Natural killer cell (primary cell): ENCODE measurements around the gene HCFC1. TPM values are rescaled to one million over a fixed set of nuclear protein-coding genes. Genes with fewer than 3 reads are reported as not detected.

Experiments
- ATAC-seq, 3 donors: fragments of 150-1000 bp in 2 of 3; fragments of 200-7000 bp in 1 of 3; cut with Tn5 transposase; 1 replicate in 1 of 3; 2 replicates in 2 of 3; pipeline ENCODE4 v1.10.0; 2021; ENCODE audit warnings: mild to moderate bottlenecking in 2 of 3, moderate library complexity in 2 of 3
- DNase-seq, 2 donors: peaks; one replicate each; pipeline versions ENCODE4 v3.0.0 to v3.0.0-alpha.2; 2013 to 2021; ENCODE audit warnings: mixed read lengths in 1 of 2
- H3K27ac ChIP-seq: one replicate; pipeline ENCODE4 v1.5.1; 2013; ENCODE audit warnings: mild to moderate bottlenecking, low read length
- H3K27me3 ChIP-seq: one replicate; pipeline ENCODE4 v1.6.1; 2013; ENCODE audit warnings: low read length; ENCODE audit not compliant: control insufficient read depth, insufficient read depth
- H3K36me3 ChIP-seq: one replicate; pipeline ENCODE4 v1.6.1; 2013; ENCODE audit warnings: low read length; ENCODE audit not compliant: control insufficient read depth, insufficient read depth
- H3K4me1 ChIP-seq: one replicate; pipeline ENCODE4 v1.6.1; 2013; ENCODE audit warnings: low read length; ENCODE audit not compliant: control insufficient read depth, insufficient read depth
- H3K4me3 ChIP-seq: one replicate; pipeline ENCODE4 v1.5.1; 2013; ENCODE audit warnings: low read length
- H3K9me3 ChIP-seq: one replicate; pipeline ENCODE4 v1.6.1; 2013; ENCODE audit warnings: low read length; ENCODE audit not compliant: control insufficient read depth, insufficient read depth
- H3K27ac Mint-ChIP-seq, 2 donors: one replicate each; pipeline ENCODE4 v1.8.0; 2022; ENCODE audit warnings: mild to moderate bottlenecking in 2 of 2, mixed read lengths in 2 of 2, moderate library complexity in 1 of 2
- H3K27me3 Mint-ChIP-seq, 2 donors: one replicate each; pipeline ENCODE4 v1.8.0; 2022; ENCODE audit warnings: low read depth in 2 of 2, mixed read lengths in 2 of 2
- H3K36me3 Mint-ChIP-seq: one replicate; pipeline ENCODE4 v1.8.0; 2022; ENCODE audit warnings: mixed read lengths
- H3K4me1 Mint-ChIP-seq, 2 donors: one replicate each; pipeline ENCODE4 v1.8.0; 2022; ENCODE audit warnings: mixed read lengths in 2 of 2
- H3K4me3 Mint-ChIP-seq: one replicate; pipeline ENCODE4 v1.8.0; 2022; ENCODE audit warnings: mild to moderate bottlenecking, moderate library complexity, mixed read lengths
- H3K9me3 Mint-ChIP-seq, 2 donors: one replicate each; pipeline ENCODE4 v1.8.0; 2022; ENCODE audit warnings: mixed read lengths in 2 of 2
- CTCF ChIP-seq: fragments of 200-600 bp; IDR thresholded peaks from one replicate; pipeline ENCODE4 v1.8.0; 2022; ENCODE audit warnings: antibody characterized with exemption
- WGBS: methylation state at CpG from one replicate; pipeline ENCODE4 v1.1.7; 2013; ENCODE audit warnings: missing lambda C conversion rate; ENCODE audit not compliant: insufficient coverage; 5-methylcytosine and 5-hydroxymethylcytosine counted together
- intact Hi-C: fragments of 100-400 bp; cut with micrococcal nuclease; formaldehyde crosslinking; loops from one replicate; pipeline ENCODE4 v1.14.2; 2022
- total RNA-seq, 4 donors: library from RNA; stranded (reverse); fragments of 120-200 nt in 1 of 4; gene quantifications; one replicate each; pipeline versions ENCODE4 v1.2.3 to v1.2.4, GENCODE V29; 2013 to 2022

The HCFC1 gene
- total RNA-seq, 3 donors from 2014 or later (not counting 1 experiment from before 2014, with no cell fraction given), result 65.2 to 76.7 (median 67.5) TPM

GRCh38 chrX:154019633-154020528 is 48.3 kb upstream of the HCFC1 start, which contains the start of gene IRAK1:
Gene IRAK1, minus strand, starts transcription at chrX:154019902. Its CDS starts 90 bp downstream, at chrX:154019812.
- DNase-seq, result peak; percentile 53 to 77
- under 1% methylated on average over 99 of the region's 99 CpGs for WGBS
- no peaks in the 10 kb centered on the region for H3K9me3 ChIP-seq
- peaks cover 27% of the 10 kb centered on the region for H3K4me1 ChIP-seq
- Mint-ChIP-seq H3K4me3 (peak within 1 kb of the TSS; percentile 89), H3K27me3 (no peaks in the 10 kb centered on the region), H3K36me3 (no peaks in the 10 kb centered on the region), H3K4me1 (peaks cover 0 to 6% of the 10 kb centered on the region in 2 donors), H3K9me3 (no peaks in the 10 kb centered on the region), H3K27ac (peak within 1 kb of the TSS; percentile 86 to 91)
- H3K4me3 ChIP-seq, result peak within 1 kb of the TSS; percentile 50
- intact Hi-C loops, result loop anchor here (10.0 kb wide), 1 partner anchor 75 kb away; the partner anchor contains the start of gene MECP2
- H3K27me3 ChIP-seq, result no peaks in the 10 kb centered on the region
- H3K27ac ChIP-seq, result peak within 1 kb of the TSS; percentile 77
- H3K36me3 ChIP-seq, result peaks cover 21% of the 10 kb centered on the region
- no peak for TF ChIP-seq CTCF
- ATAC-seq, result peak; percentile 86 to 92 (median 87)

GRCh38 chrX:154019061-154019621 is 47.5 kb upstream of the HCFC1 start:
- Mint-ChIP-seq H3K36me3 (no peaks in the 10 kb centered on the region), H3K4me3 (peak overlapping the region; percentile 89), H3K9me3 (no peaks in the 10 kb centered on the region), H3K27me3 (no peaks in the 10 kb centered on the region), H3K4me1 (peaks cover 0 to 6% of the 10 kb centered on the region in 2 donors), H3K27ac (peak overlapping the region; percentile 80 to 81)
- intact Hi-C loops, result loop anchor here (10.0 kb wide), 1 partner anchor 76 kb away; the partner anchor contains the start of gene MECP2
- Histone ChIP-seq H3K36me3 (peaks cover 21% of the 10 kb centered on the region), H3K27me3 (no peaks in the 10 kb centered on the region), H3K4me1 (peaks cover 27% of the 10 kb centered on the region), H3K4me3 (peak overlapping the region; percentile 47), H3K27ac (peak overlapping the region; percentile 60), H3K9me3 (no peaks in the 10 kb centered on the region)
- ATAC-seq (peak in 2 of 3 donors; percentile 5 to 11), DNase-seq (peak in 1 of 2 donors; percentile 48)
- WGBS, result 0% methylated on average over 45 of the region's 45 CpGs
- no peak for TF ChIP-seq CTCF

GRCh38 chrX:154018518-154019060 is 47.0 kb upstream of the HCFC1 start:
- intact Hi-C loops, result loop anchor here (10.0 kb wide), 1 partner anchor 76 kb away; the partner anchor contains the start of gene MECP2
- H3K36me3 Mint-ChIP-seq, result no peaks in the 10 kb centered on the region
- no peak for TF ChIP-seq CTCF

More at GRCh38 chrX:154018518-154019060, 47.0 kb upstream of the HCFC1 start:
- DNase-seq (peak in 1 of 2 donors; percentile 26), ATAC-seq (no peak)
- Histone ChIP-seq H3K9me3 (no peaks in the 10 kb centered on the region), H3K27ac (peak overlapping the region; percentile 60), H3K4me1 (peaks cover 33% of the 10 kb centered on the region), H3K27me3 (no peaks in the 10 kb centered on the region), H3K4me3 (peak overlapping the region; percentile 47), H3K36me3 (peaks cover 21% of the 10 kb centered on the region)
- Mint-ChIP-seq H3K9me3 (no peaks in the 10 kb centered on the region), H3K27me3 (no peaks in the 10 kb centered on the region), H3K4me3 (peak overlapping the region; percentile 89), H3K27ac (peak overlapping the region; percentile 80 to 81), H3K4me1 (peaks cover 0 to 6% of the 10 kb centered on the region in 2 donors)
- WGBS, result 39% methylated on average over 12 of the region's 15 CpGs
